PC-3 (cell line): ENCODE measurements around the gene TOMM70.

Experiments used
- EZH2 ChIP-seq: fragments of 300-600 bp; sonication (generic); IDR thresholded peaks from one replicate; pipeline ENCODE4 v1.6.1; 2017; ENCODE audit warnings: antibody characterized with exemption, mild to moderate bottlenecking, low read length; ENCODE audit not compliant: unreplicated experiment
- EZH2phosphoT487 ChIP-seq: fragments of 300-600 bp; sonication (generic); IDR thresholded peaks from 2 replicates; pipeline ENCODE4 v1.6.1; 2018; ENCODE audit warnings: mild to moderate bottlenecking, antibody characterized with exemption, low read length, borderline replicate concordance
- TF ChIP-seq, protein P1 (sequence below): fragments of 300-600 bp; sonication (generic); conservative IDR thresholded peaks from 2 replicates; pipeline ENCODE4 v1.5.1; 2017; ENCODE audit warnings: antibody characterized with exemption, low read depth, mild to moderate bottlenecking, low read length

DNA sequence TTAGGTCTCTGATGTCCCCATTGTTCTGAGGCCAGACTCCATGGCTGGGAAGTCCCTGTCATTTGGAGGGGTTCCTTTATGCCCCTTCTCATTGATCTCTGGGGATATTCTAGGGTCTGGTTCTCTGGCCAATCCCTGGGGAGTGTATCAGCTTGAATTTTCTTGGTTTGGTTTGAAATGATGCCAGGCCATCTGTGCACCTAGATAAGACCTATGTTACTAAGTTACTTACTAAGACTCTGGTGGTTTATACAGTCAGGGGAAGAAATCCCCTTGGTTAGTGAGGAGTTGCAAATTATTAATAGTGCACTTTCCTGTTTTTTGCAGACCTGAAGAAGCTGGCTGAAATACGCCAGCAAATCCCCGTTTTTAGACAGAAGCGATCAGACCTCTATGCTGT lies 46.0 kb downstream of the TOMM70 start:
- TF ChIP-seq, protein P1, sequence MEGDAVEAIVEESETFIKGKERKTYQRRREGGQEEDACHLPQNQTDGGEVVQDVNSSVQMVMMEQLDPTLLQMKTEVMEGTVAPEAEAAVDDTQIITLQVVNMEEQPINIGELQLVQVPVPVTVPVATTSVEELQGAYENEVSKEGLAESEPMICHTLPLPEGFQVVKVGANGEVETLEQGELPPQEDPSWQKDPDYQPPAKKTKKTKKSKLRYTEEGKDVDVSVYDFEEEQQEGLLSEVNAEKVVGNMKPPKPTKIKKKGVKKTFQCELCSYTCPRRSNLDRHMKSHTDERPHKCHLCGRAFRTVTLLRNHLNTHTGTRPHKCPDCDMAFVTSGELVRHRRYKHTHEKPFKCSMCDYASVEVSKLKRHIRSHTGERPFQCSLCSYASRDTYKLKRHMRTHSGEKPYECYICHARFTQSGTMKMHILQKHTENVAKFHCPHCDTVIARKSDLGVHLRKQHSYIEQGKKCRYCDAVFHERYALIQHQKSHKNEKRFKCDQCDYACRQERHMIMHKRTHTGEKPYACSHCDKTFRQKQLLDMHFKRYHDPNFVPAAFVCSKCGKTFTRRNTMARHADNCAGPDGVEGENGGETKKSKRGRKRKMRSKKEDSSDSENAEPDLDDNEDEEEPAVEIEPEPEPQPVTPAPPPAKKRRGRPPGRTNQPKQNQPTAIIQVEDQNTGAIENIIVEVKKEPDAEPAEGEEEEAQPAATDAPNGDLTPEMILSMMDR = no peak
- TF ChIP-seq EZH2 (no peak), EZH2phosphoT487 (no peak)
